Effector memory CD4-positive, alpha-beta T cell (primary cell): ENCODE measurements around the gene HCRTR1.

Source experiments
- DNase-seq, 3 donors: peaks; one replicate each; pipeline ENCODE4 v3.0.0-alpha.2; 2020
- H3K27ac ChIP-seq: 2 replicates; pipeline ENCODE4 v1.7.0; 2013; ENCODE audit warnings: mild to moderate bottlenecking, low read length, moderate library complexity; ENCODE audit not compliant: insufficient read depth, poor library complexity, severe bottlenecking
- H3K27me3 ChIP-seq: replicated peaks from 2 replicates; pipeline ENCODE4 v1.7.0; 2013; ENCODE audit warnings: mild to moderate bottlenecking, low read length; ENCODE audit not compliant: insufficient read depth, control insufficient read depth, poor library complexity, severe bottlenecking
- H3K36me3 ChIP-seq: 2 replicates; pipeline ENCODE4 v1.7.0; 2013; ENCODE audit warnings: mild to moderate bottlenecking, low read length, moderate library complexity; ENCODE audit not compliant: control insufficient read depth, insufficient read depth
- H3K4me1 ChIP-seq: 2 replicates; pipeline ENCODE4 v1.7.0; 2013; ENCODE audit warnings: low read length, mild to moderate bottlenecking; ENCODE audit not compliant: control insufficient read depth, insufficient read depth, poor library complexity, severe bottlenecking
- H3K4me3 ChIP-seq: 2 replicates; pipeline ENCODE4 v1.7.0; 2013; ENCODE audit warnings: low read length, low read depth, mild to moderate bottlenecking; ENCODE audit not compliant: insufficient read depth, poor library complexity, severe bottlenecking
- H3K9me3 ChIP-seq: 2 replicates; pipeline ENCODE4 v1.7.0; 2013; ENCODE audit warnings: mild to moderate bottlenecking, low read length, moderate library complexity; ENCODE audit not compliant: control insufficient read depth

Gene HCRTR1

DNA sequence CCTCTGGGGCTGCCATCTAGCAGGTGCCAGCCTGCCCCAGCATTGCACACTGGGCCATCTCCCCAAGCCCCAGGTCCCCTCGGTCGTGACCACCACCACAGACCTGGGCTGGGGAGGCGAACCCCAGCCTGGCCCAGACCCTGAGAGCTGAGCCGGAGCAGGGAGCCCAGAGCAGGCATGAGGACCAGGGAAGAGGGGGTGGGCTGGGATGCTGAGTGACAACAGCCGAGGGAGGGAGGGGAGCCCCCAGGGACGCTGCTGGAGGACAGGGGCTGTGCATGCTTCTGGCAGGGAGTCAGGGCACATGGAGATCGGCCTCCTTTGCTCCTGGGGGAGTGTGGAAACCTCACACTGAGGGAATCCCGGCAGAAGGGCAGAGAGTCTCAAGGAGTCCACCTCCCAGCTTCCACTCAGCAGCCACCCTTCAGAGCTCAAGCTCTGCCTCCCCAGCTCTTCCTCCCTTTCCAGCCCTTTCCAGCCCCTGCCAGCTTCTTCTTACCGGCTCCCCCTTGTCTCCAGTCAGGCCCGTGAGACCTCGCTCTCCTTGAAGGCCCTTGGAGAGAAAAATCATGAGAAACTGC lies 50.9 kb downstream of the HCRTR1 start:
- Histone ChIP-seq H3K9me3 (no peaks in the 10 kb centered on the region), H3K27ac (no peak overlapping the region), H3K27me3 (no peaks in the 10 kb centered on the region), H3K4me3 (no peak overlapping the region), H3K4me1 (peaks cover 6% of the 10 kb centered on the region), H3K36me3 (no peaks in the 10 kb centered on the region)
- no peak for DNase-seq

DNA sequence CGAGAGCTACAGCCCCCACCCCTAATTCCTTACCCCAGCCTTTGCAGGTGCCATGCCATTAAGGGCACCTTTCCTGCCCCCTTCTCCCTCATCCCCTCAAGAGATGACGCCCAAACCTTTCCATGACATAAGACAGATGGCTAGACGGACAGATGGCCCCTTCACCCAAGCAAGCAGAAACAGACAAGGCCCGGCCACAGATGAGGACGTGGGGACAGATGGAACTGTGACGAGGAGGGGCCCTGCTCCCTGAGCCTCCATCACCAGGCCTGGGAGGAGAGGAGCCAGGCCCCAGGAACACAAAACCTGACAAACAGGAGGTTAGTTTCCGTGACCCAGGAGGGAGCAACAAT lies 51.9 kb downstream of the HCRTR1 start:
- H3K36me3 ChIP-seq = no peaks in the 10 kb centered on the region
- H3K27ac ChIP-seq = no peak overlapping the region
- no peak for DNase-seq
- no peaks in the 10 kb centered on the region for H3K27me3 ChIP-seq
- no peak overlapping the region for H3K4me3 ChIP-seq
- no peaks in the 10 kb centered on the region for H3K9me3 ChIP-seq
- peaks cover 6% of the 10 kb centered on the region for H3K4me1 ChIP-seq

DNA sequence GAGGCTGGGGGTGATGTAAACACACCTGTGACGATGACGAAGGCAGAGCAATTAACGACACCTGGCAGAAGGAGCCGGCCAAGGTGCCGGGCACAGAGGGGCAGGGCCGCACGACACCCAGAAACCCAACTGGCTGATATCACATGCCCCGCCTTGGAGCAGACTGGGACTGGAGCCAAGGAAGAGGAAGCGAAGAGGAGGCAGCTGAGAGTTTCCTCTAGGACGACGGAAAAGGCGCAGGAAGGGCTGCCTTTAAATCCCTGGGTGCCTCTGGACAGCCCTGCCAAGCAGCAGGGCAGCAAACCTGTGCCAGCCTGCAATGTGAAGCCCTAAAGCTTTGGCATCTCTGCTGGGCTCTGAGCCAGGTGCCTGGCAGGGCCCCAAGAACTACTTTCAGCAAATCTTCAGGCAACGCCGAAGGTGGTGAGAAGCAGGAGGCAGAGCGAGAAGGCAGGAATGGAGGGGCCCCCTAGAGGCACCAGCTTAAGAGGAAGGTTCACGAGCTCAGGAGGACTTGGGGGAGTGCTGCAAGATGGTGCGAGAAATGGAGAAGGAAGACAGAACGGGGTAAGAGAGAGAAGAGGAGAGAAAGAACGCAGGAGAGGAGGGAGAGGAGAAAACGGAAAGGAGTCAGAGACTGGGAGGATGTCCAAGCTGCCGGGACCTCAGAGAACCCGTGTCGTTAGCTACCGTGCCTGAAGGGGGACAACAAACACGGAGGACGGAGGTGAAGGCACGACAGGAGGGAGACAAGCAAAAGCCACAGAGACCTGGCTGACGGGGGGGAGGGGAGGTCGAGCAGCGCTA lies 52.5 kb downstream of the HCRTR1 start:
- DNase-seq = peak in 1 of 3 donors; percentile 2
- H3K4me3 ChIP-seq = peak overlapping the region; percentile 17
- H3K4me1 ChIP-seq = peaks cover 6% of the 10 kb centered on the region
- no peaks in the 10 kb centered on the region for H3K9me3 ChIP-seq
- no peaks in the 10 kb centered on the region for H3K36me3 ChIP-seq
- H3K27ac ChIP-seq = no peak overlapping the region
- H3K27me3 ChIP-seq = no peaks in the 10 kb centered on the region

DNA sequence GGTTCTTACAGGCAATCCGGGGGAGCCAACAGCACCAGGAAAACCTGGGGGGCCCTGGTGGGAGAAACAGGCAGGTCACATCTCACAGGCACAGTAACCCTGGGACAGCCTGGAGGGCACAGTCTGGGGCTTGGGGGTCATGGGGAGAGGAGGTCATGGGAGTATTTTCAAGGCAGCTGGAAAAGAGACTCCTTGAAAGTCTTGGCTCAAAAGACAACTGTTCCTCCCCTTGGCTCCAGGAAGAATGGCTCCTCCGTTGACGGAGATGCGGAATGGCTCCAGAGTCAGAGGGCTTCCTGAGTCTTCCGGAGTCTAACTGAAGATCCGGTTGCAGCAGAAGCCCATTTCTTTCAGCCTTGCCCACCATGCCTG lies 53.1 kb downstream of the HCRTR1 start:
- no peaks in the 10 kb centered on the region for H3K36me3 ChIP-seq
- H3K4me3 ChIP-seq = peak overlapping the region; percentile 17
- H3K27ac ChIP-seq = no peak overlapping the region
- no peak for DNase-seq
- no peaks in the 10 kb centered on the region for H3K27me3 ChIP-seq
- H3K9me3 ChIP-seq = no peaks in the 10 kb centered on the region
- peaks cover 6% of the 10 kb centered on the region for H3K4me1 ChIP-seq

DNA sequence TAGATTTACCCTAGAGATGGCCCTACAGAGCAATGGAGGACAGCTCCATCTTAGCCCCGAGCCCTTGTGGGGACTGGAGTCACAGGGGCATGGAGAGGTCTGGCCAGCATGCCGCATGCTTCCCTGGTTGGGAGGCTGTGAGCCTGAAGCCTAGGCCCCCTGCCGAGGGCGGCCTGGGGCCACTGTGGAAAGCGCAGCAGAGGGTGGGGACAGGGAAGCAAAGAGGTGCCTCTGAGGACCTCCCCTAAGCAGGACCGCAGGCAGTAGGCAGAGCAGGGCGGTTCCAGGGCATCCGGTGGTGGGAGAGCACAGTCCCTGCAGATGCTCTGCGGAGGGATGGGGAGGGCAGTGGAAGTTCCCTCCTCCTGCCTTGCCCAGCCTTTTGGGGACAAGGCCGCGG lies 53.7 kb downstream of the HCRTR1 start:
- Histone ChIP-seq H3K27me3 (no peaks in the 10 kb centered on the region), H3K4me3 (no peak overlapping the region), H3K4me1 (peaks cover 6% of the 10 kb centered on the region), H3K27ac (no peak overlapping the region), H3K9me3 (no peaks in the 10 kb centered on the region), H3K36me3 (no peaks in the 10 kb centered on the region)
- DNase-seq = no peak

DNA sequence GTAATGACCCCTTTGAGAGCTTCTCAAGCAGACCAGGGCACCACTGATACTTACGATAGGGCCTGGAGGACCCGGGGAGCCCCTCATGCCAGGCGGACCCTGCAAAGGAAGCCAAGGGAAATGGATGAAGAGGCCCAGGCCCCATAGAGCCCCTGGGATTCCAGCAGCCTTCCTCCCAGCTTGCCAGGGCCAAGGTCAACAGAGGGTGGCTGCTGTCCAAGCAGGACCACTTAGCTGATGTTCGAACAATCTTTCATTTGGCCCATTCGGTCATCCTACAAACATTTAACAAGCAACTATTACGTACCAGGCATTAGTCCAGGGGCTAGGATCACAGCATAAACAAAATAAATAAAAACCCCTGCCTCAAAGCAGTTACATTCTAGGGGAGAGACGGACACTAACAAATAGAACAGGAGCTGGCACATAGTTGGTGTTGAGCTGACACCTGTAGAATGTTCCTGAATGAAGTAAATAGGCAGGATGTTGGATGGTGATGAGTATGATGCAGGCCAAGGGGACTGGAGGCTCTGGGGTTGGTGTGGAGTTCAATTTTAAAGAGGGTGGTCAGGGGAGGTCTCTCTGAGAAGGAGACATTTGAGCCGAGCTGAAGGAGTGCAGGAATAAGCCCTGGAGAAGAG lies 54.2 kb downstream of the HCRTR1 start:
- Histone ChIP-seq H3K4me3 (no peak overlapping the region), H3K4me1 (peaks cover 6% of the 10 kb centered on the region), H3K27ac (no peak overlapping the region), H3K9me3 (no peaks in the 10 kb centered on the region), H3K36me3 (no peaks in the 10 kb centered on the region), H3K27me3 (no peaks in the 10 kb centered on the region)
- no peak for DNase-seq

DNA sequence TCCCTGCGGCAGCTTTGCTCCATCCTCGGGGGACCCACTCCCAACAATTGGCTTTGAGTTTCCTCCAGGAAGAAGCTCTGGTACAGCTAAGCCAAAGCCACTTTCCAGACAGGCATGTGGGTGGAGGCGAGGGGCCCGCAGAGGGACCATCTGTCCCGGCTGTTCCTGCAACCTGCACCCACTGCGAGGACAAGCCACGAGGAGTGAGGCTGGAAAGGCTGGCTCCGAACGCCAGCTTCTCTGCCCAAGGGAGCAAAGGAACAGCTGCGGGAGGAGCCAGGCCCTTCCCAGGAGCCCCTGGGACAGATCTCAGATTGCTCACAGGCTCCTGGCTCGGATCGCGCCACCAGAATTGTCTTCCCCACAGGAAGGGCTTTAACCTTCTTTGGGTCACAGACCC lies 55.5 kb downstream of the HCRTR1 start:
- H3K4me1 ChIP-seq = peaks cover 6% of the 10 kb centered on the region
- H3K4me3 ChIP-seq = no peak overlapping the region
- no peaks in the 10 kb centered on the region for H3K9me3 ChIP-seq
- no peak for DNase-seq
- no peak overlapping the region for H3K27ac ChIP-seq
- H3K36me3 ChIP-seq = no peaks in the 10 kb centered on the region
- H3K27me3 ChIP-seq = no peaks in the 10 kb centered on the region

DNA sequence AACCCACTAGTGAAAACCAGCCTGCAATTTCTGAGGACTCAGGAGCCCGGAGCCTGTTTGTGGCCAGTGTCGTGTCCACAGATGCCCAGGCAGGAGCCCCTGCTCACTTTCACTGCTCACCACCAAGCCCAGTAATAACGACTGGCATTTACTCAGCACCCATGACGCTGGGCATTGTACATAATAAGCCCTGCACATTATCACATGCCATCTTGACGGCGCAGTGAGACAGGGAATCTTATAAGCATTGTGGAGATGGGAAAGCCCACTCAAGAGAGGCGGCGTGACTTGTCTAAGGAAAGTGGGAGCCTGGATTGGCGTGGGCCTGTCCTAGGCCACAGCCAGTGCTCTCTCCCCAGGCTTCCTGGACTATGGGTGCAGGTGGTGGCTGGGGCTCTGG lies 55.9 kb downstream of the HCRTR1 start:
- Histone ChIP-seq H3K36me3 (no peaks in the 10 kb centered on the region), H3K27me3 (no peaks in the 10 kb centered on the region), H3K9me3 (no peaks in the 10 kb centered on the region), H3K27ac (no peak overlapping the region), H3K4me1 (peaks cover 6% of the 10 kb centered on the region), H3K4me3 (no peak overlapping the region)
- no peak for DNase-seq

DNA sequence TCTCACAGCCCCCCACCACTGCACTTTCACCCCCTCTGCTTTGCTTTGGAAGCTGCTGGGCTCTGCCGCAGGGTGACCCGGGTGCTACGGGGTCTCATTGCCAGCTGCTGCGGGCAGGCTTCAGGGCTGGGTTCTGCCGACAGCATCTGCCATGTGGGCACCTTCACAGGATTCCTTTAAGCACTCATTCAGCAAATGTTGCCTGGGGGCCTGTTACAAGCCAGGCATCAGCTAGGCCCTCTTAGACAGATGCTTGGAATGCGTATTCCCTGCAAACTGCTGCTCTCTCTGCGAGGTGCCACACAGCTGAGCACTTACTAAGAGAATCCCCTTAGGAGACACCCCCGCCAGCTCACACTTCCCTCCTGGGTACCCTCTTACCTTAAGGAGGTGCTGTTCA lies 57.1 kb downstream of the HCRTR1 start:
- peaks cover 6% of the 10 kb centered on the region for H3K4me1 ChIP-seq
- H3K27ac ChIP-seq = no peak overlapping the region
- no peaks in the 10 kb centered on the region for H3K9me3 ChIP-seq
- H3K36me3 ChIP-seq = no peaks in the 10 kb centered on the region
- H3K27me3 ChIP-seq = no peaks in the 10 kb centered on the region
- DNase-seq = no peak
- no peak overlapping the region for H3K4me3 ChIP-seq

DNA sequence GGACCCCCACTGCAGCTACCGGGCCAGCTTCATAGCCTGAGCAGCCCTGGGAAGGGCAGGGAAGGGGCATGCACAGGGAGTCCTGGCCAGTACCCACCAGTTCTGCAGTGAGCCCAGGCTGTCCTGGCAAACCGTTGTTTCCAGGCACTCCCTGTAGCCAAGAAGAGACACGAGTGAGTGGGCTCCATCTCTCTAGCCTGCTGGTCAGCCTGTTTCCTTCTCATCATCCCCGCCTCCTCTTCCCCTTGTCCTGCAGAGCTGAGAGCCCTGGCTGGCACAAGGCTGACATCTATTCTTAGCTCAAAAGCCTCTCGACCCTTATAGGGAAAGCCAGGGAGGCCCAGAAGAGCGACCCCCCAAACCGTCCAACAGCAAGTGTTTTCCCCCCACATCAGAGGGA lies 57.7 kb downstream of the HCRTR1 start:
- H3K4me3 ChIP-seq = no peak overlapping the region
- H3K36me3 ChIP-seq = no peaks in the 10 kb centered on the region
- H3K27ac ChIP-seq = no peak overlapping the region
- DNase-seq = no peak
- H3K9me3 ChIP-seq = no peaks in the 10 kb centered on the region
- peaks cover under 1% of the 10 kb centered on the region for H3K4me1 ChIP-seq
- H3K27me3 ChIP-seq = no peaks in the 10 kb centered on the region
